ENCODE measurements around the gene ITGA2.

The ITGA2 gene

DNA sequence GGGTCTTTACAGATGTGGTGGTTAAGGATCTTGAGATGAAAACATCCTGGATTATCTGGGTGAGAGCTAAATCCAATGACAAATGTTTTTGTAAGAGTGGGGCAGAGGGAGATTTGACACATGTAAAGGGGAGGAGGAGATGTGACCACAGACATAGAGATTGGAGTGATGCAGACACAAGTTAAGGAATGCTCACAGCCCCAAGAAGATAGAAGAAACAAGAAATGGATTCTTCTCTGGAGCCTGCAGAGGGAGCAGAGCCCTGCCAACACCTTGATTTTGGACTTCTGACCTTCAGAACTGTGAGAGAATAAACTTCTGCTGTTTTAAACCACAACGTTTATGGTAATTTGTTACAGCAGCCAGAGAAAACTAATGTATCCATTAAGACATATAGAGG lies 21.7 kb downstream of the ITGA2 start:
- no peak for DNase-seq (ENCODE audit: low read depth in 1 of 2, low spot score in 1 of 2)
- TF ChIP-seq SPI1 (IDR thresholded peaks at IDR 0.05; ENCODE audit: borderline replicate concordance, low read depth) (no peak), GABPA (IDR thresholded peaks at IDR 0.05; ENCODE audit: low read depth) (no peak), POLR2AphosphoS5 (IDR thresholded peaks at IDR 0.05; ENCODE audit: low read depth) (no peak)
- TF ChIP-seq, protein P1, sequence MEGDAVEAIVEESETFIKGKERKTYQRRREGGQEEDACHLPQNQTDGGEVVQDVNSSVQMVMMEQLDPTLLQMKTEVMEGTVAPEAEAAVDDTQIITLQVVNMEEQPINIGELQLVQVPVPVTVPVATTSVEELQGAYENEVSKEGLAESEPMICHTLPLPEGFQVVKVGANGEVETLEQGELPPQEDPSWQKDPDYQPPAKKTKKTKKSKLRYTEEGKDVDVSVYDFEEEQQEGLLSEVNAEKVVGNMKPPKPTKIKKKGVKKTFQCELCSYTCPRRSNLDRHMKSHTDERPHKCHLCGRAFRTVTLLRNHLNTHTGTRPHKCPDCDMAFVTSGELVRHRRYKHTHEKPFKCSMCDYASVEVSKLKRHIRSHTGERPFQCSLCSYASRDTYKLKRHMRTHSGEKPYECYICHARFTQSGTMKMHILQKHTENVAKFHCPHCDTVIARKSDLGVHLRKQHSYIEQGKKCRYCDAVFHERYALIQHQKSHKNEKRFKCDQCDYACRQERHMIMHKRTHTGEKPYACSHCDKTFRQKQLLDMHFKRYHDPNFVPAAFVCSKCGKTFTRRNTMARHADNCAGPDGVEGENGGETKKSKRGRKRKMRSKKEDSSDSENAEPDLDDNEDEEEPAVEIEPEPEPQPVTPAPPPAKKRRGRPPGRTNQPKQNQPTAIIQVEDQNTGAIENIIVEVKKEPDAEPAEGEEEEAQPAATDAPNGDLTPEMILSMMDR (IDR thresholded peaks at IDR 0.05; ENCODE audit: insufficient read depth, low read length): no peak
- TF ChIP-seq, protein P2, sequence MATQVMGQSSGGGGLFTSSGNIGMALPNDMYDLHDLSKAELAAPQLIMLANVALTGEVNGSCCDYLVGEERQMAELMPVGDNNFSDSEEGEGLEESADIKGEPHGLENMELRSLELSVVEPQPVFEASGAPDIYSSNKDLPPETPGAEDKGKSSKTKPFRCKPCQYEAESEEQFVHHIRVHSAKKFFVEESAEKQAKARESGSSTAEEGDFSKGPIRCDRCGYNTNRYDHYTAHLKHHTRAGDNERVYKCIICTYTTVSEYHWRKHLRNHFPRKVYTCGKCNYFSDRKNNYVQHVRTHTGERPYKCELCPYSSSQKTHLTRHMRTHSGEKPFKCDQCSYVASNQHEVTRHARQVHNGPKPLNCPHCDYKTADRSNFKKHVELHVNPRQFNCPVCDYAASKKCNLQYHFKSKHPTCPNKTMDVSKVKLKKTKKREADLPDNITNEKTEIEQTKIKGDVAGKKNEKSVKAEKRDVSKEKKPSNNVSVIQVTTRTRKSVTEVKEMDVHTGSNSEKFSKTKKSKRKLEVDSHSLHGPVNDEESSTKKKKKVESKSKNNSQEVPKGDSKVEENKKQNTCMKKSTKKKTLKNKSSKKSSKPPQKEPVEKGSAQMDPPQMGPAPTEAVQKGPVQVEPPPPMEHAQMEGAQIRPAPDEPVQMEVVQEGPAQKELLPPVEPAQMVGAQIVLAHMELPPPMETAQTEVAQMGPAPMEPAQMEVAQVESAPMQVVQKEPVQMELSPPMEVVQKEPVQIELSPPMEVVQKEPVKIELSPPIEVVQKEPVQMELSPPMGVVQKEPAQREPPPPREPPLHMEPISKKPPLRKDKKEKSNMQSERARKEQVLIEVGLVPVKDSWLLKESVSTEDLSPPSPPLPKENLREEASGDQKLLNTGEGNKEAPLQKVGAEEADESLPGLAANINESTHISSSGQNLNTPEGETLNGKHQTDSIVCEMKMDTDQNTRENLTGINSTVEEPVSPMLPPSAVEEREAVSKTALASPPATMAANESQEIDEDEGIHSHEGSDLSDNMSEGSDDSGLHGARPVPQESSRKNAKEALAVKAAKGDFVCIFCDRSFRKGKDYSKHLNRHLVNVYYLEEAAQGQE (IDR thresholded peaks at IDR 0.05; ENCODE audit: insufficient replicate concordance, low read depth): no peak
- H3K27ac ChIP-seq (replicated peaks): no peak overlapping the region
- H3K4me3 ChIP-seq (replicated peaks; ENCODE audit: insufficient read depth, low read length): no peak overlapping the region
- peaks cover 2% of the 10 kb centered on the region for H3K27me3 ChIP-seq (ENCODE audit: insufficient read depth, poor library complexity, severe bottlenecking)

GRCh38 chr5:53011233-53011632 lies 22.1 kb downstream of the ITGA2 start:
- Histone ChIP-seq H3K4me3 (replicated peaks; ENCODE audit: insufficient read depth, low read length) (no peak overlapping the region), H3K27me3 (ENCODE audit: insufficient read depth, poor library complexity, severe bottlenecking) (peaks cover 2% of the 10 kb centered on the region), H3K27ac (replicated peaks) (no peak overlapping the region)
- TF ChIP-seq, protein P2 (IDR thresholded peaks at IDR 0.05; ENCODE audit: insufficient replicate concordance, low read depth): no peak
- TF ChIP-seq GABPA (IDR thresholded peaks at IDR 0.05; ENCODE audit: low read depth) (no peak), SPI1 (IDR thresholded peaks at IDR 0.05; ENCODE audit: borderline replicate concordance, low read depth) (no peak), POLR2AphosphoS5 (IDR thresholded peaks at IDR 0.05; ENCODE audit: low read depth) (no peak)
- TF ChIP-seq, protein P1 (IDR thresholded peaks at IDR 0.05; ENCODE audit: insufficient read depth, low read length): no peak
- no peak for DNase-seq (ENCODE audit: low read depth in 1 of 2, low spot score in 1 of 2)

DNA sequence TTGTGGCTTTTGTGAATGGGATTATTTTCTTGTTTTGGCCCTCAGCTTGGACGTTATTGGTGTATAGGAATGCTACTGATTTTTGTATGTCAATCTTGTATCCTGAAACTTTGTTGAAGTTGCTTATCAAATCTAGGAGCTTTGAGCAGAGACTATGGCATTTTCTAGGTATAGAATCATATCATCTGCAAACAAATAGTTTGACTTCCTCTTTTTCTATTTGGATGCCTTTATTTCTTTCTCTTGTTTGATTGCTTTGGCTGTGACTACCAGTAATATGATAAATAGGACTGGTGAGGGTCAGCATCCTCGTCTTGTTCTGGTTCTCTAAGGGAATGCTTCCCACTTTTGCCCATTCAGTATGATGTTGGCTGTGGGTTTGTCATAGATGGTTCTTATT lies 24.7 kb downstream of the ITGA2 start:
- H3K27me3 ChIP-seq (ENCODE audit: insufficient read depth, poor library complexity, severe bottlenecking): peaks cover 2% of the 10 kb centered on the region
- no peak overlapping the region for H3K4me3 ChIP-seq (replicated peaks; ENCODE audit: insufficient read depth, low read length)
- TF ChIP-seq, protein P1 (IDR thresholded peaks at IDR 0.05; ENCODE audit: insufficient read depth, low read length): no peak
- TF ChIP-seq, protein P2 (IDR thresholded peaks at IDR 0.05; ENCODE audit: insufficient replicate concordance, low read depth): no peak
- no peak for TF ChIP-seq GABPA (IDR thresholded peaks at IDR 0.05; ENCODE audit: low read depth)
- TF ChIP-seq SPI1 (IDR thresholded peaks at IDR 0.05; ENCODE audit: borderline replicate concordance, low read depth): peak; percentile 63
- no peak for TF ChIP-seq POLR2AphosphoS5 (IDR thresholded peaks at IDR 0.05; ENCODE audit: low read depth)
- no peak overlapping the region for H3K27ac ChIP-seq (replicated peaks)
- no peak for DNase-seq (ENCODE audit: low read depth in 1 of 2, low spot score in 1 of 2)
